HEK293 (cell line): Measurements from ENCODE around the gene MTCL1.

ENCODE experiments used
- CTCF ChIA-PET: fragments of 350-600 bp; formaldehyde crosslinking; extraction: SDS; loops from one replicate; lab custom pipeline; 2021; ENCODE audit warnings: antibody characterized with exemption; lab: Yijun Ruan, JAX
- POLR2A ChIA-PET: fragments of 300-600 bp; formaldehyde crosslinking; extraction: SDS; loops from one replicate; lab custom pipeline; 2020; ENCODE audit warnings: antibody characterized with exemption, inconsistent platforms; lab: Yijun Ruan, JAX
- H3K27ac ChIP-seq: fragments of 200-500 bp; sonication (Bioruptor generic); 2 replicates; pipeline ENCODE4 v1.5.1; 2014; ENCODE audit warnings: low read depth, low read length, control low read depth, inconsistent platforms; ENCODE audit errors: extremely low read depth
- H3K36me3 ChIP-seq, 2 experiments: fragments of 200-500 bp in 1 of 2; sonication (Bioruptor generic) in 1 of 2; 1 replicate in 1 of 2; 2 replicates in 1 of 2; pipeline ENCODE4 v1.5.1; 2014 to 2017; ENCODE audit warnings: inconsistent platforms in 2 of 2, low read length in 2 of 2; ENCODE audit not compliant: control insufficient read depth in 2 of 2, insufficient read depth in 1 of 2
- H3K4me1 ChIP-seq: fragments of 200-500 bp; sonication (Bioruptor generic); 2 replicates; pipeline ENCODE4 v1.5.1; 2014; ENCODE audit warnings: mild to moderate bottlenecking, low read length, inconsistent platforms; ENCODE audit not compliant: control insufficient read depth, insufficient read depth
- H3K4me3 ChIP-seq: 2 replicates; pipeline ENCODE4 v1.5.1; 2011; ENCODE audit warnings: low read depth, mild to moderate bottlenecking, control low read depth, low read length, moderate library complexity
- H3K9me3 ChIP-seq: fragments of 200-500 bp; sonication (Bioruptor generic); 2 replicates; pipeline ENCODE4 v1.5.1; 2014; ENCODE audit warnings: low read depth, low read length, inconsistent platforms; ENCODE audit not compliant: control insufficient read depth, insufficient read depth
- EGR2 ChIP-seq: fragments of 450-650 bp; formaldehyde crosslinking; IDR thresholded peaks from 2 replicates; pipeline ENCODE4 v1.5.1; 2016; ENCODE audit warnings: low read depth, missing biosample characterization, missing genetic modification characterization
- GFI1B ChIP-seq: fragments of 450-650 bp; formaldehyde crosslinking; IDR thresholded peaks from 2 replicates; pipeline ENCODE4 v1.5.1; 2016; ENCODE audit warnings: missing biosample characterization, missing genetic modification characterization
- KLF8 ChIP-seq: fragments of 450-650 bp; formaldehyde crosslinking; IDR thresholded peaks from 2 replicates; pipeline ENCODE4 v1.5.1; 2016; ENCODE audit warnings: missing biosample characterization, missing genetic modification characterization
- PRDM1 ChIP-seq: fragments of 450-650 bp; formaldehyde crosslinking; IDR thresholded peaks from 2 replicates; pipeline ENCODE4; 2016; ENCODE audit warnings: missing biosample characterization, missing genetic modification characterization
- TCF7L2 ChIP-seq: IDR thresholded peaks from 2 replicates; pipeline ENCODE4 v1.6.1; 2011; ENCODE audit warnings: low read depth, mild to moderate bottlenecking, inconsistent platforms, low read length, moderate library complexity, borderline replicate concordance
- TRIM28 ChIP-seq: IDR thresholded peaks from 2 replicates; pipeline ENCODE4 v1.6.1; 2011; ENCODE audit warnings: low read length, control low read depth, borderline replicate concordance
- ZBTB1 ChIP-seq: fragments of 450-650 bp; formaldehyde crosslinking; IDR thresholded peaks from 2 replicates; pipeline ENCODE4 v1.5.1; 2016; ENCODE audit warnings: missing biosample characterization, missing genetic modification characterization
- ZFP37 ChIP-seq: fragments of 450-650 bp; formaldehyde crosslinking; IDR thresholded peaks from 2 replicates; pipeline ENCODE4 v1.5.1; 2016; ENCODE audit warnings: missing biosample characterization, missing genetic modification characterization
- ZNF221 ChIP-seq: fragments of 450-650 bp; formaldehyde crosslinking; IDR thresholded peaks from 2 replicates; pipeline ENCODE4 v1.5.1; 2017; ENCODE audit warnings: missing biosample characterization, missing genetic modification characterization, borderline replicate concordance
- ZNF311 ChIP-seq: fragments of 450-650 bp; formaldehyde crosslinking; IDR thresholded peaks from 2 replicates; pipeline ENCODE4 v1.5.1; 2017; ENCODE audit warnings: missing biosample characterization, missing genetic modification characterization, borderline replicate concordance
- ZNF335 ChIP-seq: fragments of 450-650 bp; formaldehyde crosslinking; conservative IDR thresholded peaks from 2 replicates; pipeline ENCODE4 v1.5.1; 2016; ENCODE audit warnings: missing biosample characterization, missing genetic modification characterization
- ZNF391 ChIP-seq: fragments of 450-650 bp; formaldehyde crosslinking; IDR thresholded peaks from 2 replicates; pipeline ENCODE4 v1.5.1; 2016; ENCODE audit warnings: low read depth, missing biosample characterization, missing genetic modification characterization, borderline replicate concordance
- ZNF488 ChIP-seq: fragments of 450-650 bp; formaldehyde crosslinking; IDR thresholded peaks from 2 replicates; pipeline ENCODE4 v1.5.1; 2016; ENCODE audit warnings: missing biosample characterization, missing genetic modification characterization
- ZNF514 ChIP-seq: fragments of 450-650 bp; formaldehyde crosslinking; IDR thresholded peaks from 2 replicates; pipeline ENCODE4 v1.5.1; 2016; ENCODE audit warnings: missing biosample characterization, missing genetic modification characterization
- ZNF529 ChIP-seq: fragments of 450-650 bp; formaldehyde crosslinking; IDR thresholded peaks from 2 replicates; pipeline ENCODE4 v1.5.1; 2017; ENCODE audit warnings: missing genetic modification characterization, missing biosample characterization; ENCODE audit not compliant: insufficient replicate concordance
- ZNF664 ChIP-seq: fragments of 450-650 bp; formaldehyde crosslinking; IDR thresholded peaks from 2 replicates; pipeline ENCODE4 v1.5.1; 2016; ENCODE audit warnings: missing biosample characterization, missing genetic modification characterization
- ZNF692 ChIP-seq: fragments of 450-650 bp; formaldehyde crosslinking; IDR thresholded peaks from 2 replicates; pipeline ENCODE4 v1.5.1; 2016; ENCODE audit warnings: missing biosample characterization, missing genetic modification characterization
- ZSCAN16 ChIP-seq: fragments of 450-650 bp; formaldehyde crosslinking; IDR thresholded peaks from 2 replicates; pipeline ENCODE4 v1.5.1; 2016; ENCODE audit warnings: missing biosample characterization, missing genetic modification characterization
- ZSCAN30 ChIP-seq: fragments of 450-650 bp; IDR thresholded peaks from 2 replicates; pipeline ENCODE4 v1.5.1; 2018; ENCODE audit warnings: missing biosample characterization, mild to moderate bottlenecking, missing genetic modification characterization, moderate library complexity
- TF ChIP-seq, protein P1 (sequence below): fragments of 450-650 bp; formaldehyde crosslinking; IDR thresholded peaks from 2 replicates; pipeline ENCODE4 v1.5.1; 2016; ENCODE audit warnings: missing biosample characterization, missing genetic modification characterization

The MTCL1 gene

GRCh38 chr18:8874872-8875271 lies 169.5 kb downstream of the MTCL1 start:
- ChIA-PET POLR2A (no interaction called here), CTCF (no interaction called here)
- H3K4me1 ChIP-seq = no peaks in the 10 kb centered on the region
- no peak overlapping the region for H3K4me3 ChIP-seq
- H3K36me3 ChIP-seq = no peaks in the 10 kb centered on the region
- H3K27ac ChIP-seq = no peak overlapping the region
- H3K9me3 ChIP-seq = no peaks in the 10 kb centered on the region
- TF ChIP-seq ZNF335 = no peak
- no peak for TF ChIP-seq ZSCAN30 (tag by site-specific recombination)
- TF ChIP-seq ZSCAN16 (tag by site-specific recombination) = no peak
- no peak for TF ChIP-seq ZBTB1 (tag by site-specific recombination)
- no peak for TF ChIP-seq TRIM28
- TF ChIP-seq, protein P1, sequence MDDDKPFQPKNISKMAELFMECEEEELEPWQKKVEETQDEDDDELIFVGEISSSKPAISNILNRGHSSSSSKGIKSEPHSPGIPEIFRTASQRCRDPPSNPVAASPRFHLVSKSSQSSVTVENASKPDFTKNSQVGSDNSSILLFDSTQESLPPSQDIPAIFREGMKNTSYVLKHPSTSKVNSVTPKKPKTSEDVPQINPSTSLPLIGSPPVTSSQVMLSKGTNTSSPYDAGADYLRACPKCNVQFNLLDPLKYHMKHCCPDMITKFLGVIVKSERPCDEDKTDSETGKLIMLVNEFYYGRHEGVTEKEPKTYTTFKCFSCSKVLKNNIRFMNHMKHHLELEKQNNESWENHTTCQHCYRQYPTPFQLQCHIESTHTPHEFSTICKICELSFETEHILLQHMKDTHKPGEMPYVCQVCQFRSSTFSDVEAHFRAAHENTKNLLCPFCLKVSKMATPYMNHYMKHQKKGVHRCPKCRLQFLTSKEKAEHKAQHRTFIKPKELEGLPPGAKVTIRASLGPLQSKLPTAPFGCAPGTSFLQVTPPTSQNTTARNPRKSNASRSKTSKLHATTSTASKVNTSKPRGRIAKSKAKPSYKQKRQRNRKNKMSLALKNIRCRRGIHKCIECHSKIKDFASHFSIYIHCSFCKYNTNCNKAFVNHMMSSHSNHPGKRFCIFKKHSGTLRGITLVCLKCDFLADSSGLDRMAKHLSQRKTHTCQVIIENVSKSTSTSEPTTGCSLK (tag by site-specific recombination) = no peak
- no peak for TF ChIP-seq EGR2 (tag by site-specific recombination)
- TF ChIP-seq KLF8 (tag by site-specific recombination) = no peak
- no peak for TF ChIP-seq ZNF664
- no peak for TF ChIP-seq ZNF529 (tag by site-specific recombination)
- TF ChIP-seq ZNF311 (tag by site-specific recombination) = no peak
- no peak for TF ChIP-seq ZNF514 (tag by site-specific recombination)
- no peak for TF ChIP-seq ZNF391 (tag by site-specific recombination)
- no peak for TF ChIP-seq TCF7L2
- TF ChIP-seq ZFP37 (tag by site-specific recombination) = no peak

DNA sequence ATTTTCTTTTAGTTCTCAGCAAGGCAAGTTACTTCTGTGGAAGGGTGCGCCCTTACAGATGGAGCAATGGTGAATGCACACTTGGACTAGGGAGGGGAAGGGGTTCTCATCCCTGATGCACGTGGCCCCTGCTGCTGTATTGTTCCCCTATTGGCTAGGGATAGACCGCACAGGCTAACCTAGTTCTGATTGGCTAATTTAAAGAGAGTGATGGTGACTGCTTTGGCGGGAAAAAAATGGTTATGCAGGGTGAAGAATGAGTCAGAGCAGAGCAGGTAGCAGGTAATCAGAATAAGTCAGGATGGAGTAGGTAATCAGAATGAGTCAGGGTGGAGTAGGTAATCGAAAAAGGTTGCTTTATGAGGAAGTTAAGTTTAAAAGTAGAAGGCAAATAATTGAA lies 171.5 kb downstream of the MTCL1 start:
- no peaks in the 10 kb centered on the region for H3K4me1 ChIP-seq
- H3K27ac ChIP-seq = no peak overlapping the region
- TF ChIP-seq ZNF488 (tag by site-specific recombination) (no peak), PRDM1 (tag by site-specific recombination) (no peak), ZNF692 (tag by site-specific recombination) (no peak), GFI1B (tag by site-specific recombination) (no peak), ZNF221 (tag by site-specific recombination) (no peak)
- no peaks in the 10 kb centered on the region for H3K9me3 ChIP-seq
- POLR2A ChIA-PET = no interaction called here
- no peak overlapping the region for H3K4me3 ChIP-seq
- no peaks in the 10 kb centered on the region for H3K36me3 ChIP-seq
- CTCF ChIA-PET = no interaction called here
